GM21737 (cell line): ENCODE data around the gene ACACA.
"Not testable (repeated sequence)": the region's sequence is repeated elsewhere in the genome, so short reads cannot be mapped to it uniquely, and the experiment has no call there.

ENCODE experiments used
- ATAC-seq: cut with Tn5 transposase; IDR thresholded peaks from one replicate; pipeline ENCODE4 v1.9.1; 2021; ENCODE audit warnings: mild to moderate bottlenecking, moderate library complexity; ENCODE audit not compliant: unreplicated experiment

The ACACA gene

GRCh38 chr17:37082311-37082860, 324.2 kb downstream of the ACACA start:
- no peak for ATAC-seq

GRCh38 chr17:37081287-37081686, 325.3 kb downstream of the ACACA start:
- ATAC-seq: no peak

- no peak for ATAC-seq
These were observed 326.9 kb downstream of the ACACA start for GRCh38 chr17:37079735-37080134.

GRCh38 chr17:37079065-37079708, 327.4 kb downstream of the ACACA start:
- no peak for ATAC-seq

- not testable (repeated sequence) for ATAC-seq
These were observed 333.2 kb downstream of the ACACA start for GRCh38 chr17:37073464-37073863.

- ATAC-seq: no peak
These were observed 337.5 kb downstream of the ACACA start for GRCh38 chr17:37069087-37069486.

- ATAC-seq: no peak
These were observed 338.4 kb downstream of the ACACA start for GRCh38 chr17:37068266-37068665.

GRCh38 chr17:37067555-37068111, 339.0 kb downstream of the ACACA start:
- no peak for ATAC-seq

- ATAC-seq: no peak
These were observed 340.0 kb downstream of the ACACA start for GRCh38 chr17:37066322-37067255.

- ATAC-seq: no peak
These were observed 340.9 kb downstream of the ACACA start for GRCh38 chr17:37065486-37066321.

- no peak for ATAC-seq
These were observed 341.7 kb downstream of the ACACA start for GRCh38 chr17:37064956-37065355.

- ATAC-seq: no peak
These were observed 342.4 kb downstream of the ACACA start for GRCh38 chr17:37064206-37064605.

GRCh38 chr17:37062021-37062420, 344.6 kb downstream of the ACACA start:
- no peak for ATAC-seq

GRCh38 chr17:37060928-37061327, 345.7 kb downstream of the ACACA start:
- no peak for ATAC-seq

- ATAC-seq: no peak
These were observed 346.5 kb downstream of the ACACA start for GRCh38 chr17:37060094-37060493.

GRCh38 chr17:37059493-37059892, 347.1 kb downstream of the ACACA start:
- ATAC-seq: no peak

GRCh38 chr17:37056622-37057021, 350.0 kb downstream of the ACACA start:
- ATAC-seq: no peak

GRCh38 chr17:37054894-37055293, 351.7 kb downstream of the ACACA start:
- no peak for ATAC-seq

- no peak for ATAC-seq
These were observed 354.2 kb downstream of the ACACA start for GRCh38 chr17:37052450-37052849.

GRCh38 chr17:37051833-37052232, 354.8 kb downstream of the ACACA start:
- ATAC-seq: no peak

GRCh38 chr17:37051381-37051780, 355.3 kb downstream of the ACACA start:
- no peak for ATAC-seq
